Stomach (tissue), 4 donors: Measurements from ENCODE around the gene NPAS3.

Source experiments
- CTCF ChIP-seq, 7 experiments: fragments of 450-650 bp in 4 of 7; fragments of 200-600 bp in 3 of 7; sonication (generic) in 3 of 7; IDR thresholded peaks; one replicate each; pipeline ENCODE4 v1.5.1; 2016 to 2019; ENCODE audit warnings: antibody characterized with exemption in 7 of 7, control low read depth in 2 of 7, mild to moderate bottlenecking in 1 of 7
- POLR2AphosphoS5 ChIP-seq, 3 donors: sonication (generic); formaldehyde crosslinking; IDR thresholded peaks; one replicate each; pipeline ENCODE4 v1.6.1; 2016; ENCODE audit warnings: antibody characterized with exemption in 3 of 3

- TF ChIP-seq CTCF (IDR thresholded peaks at IDR 0.05) (no peak), POLR2AphosphoS5 (IDR thresholded peaks at IDR 0.05) (no peak)
Observed at GRCh38 chr14:33386781-33387180, 448.1 kb downstream of the NPAS3 start.
